ENCODE results near the gene DCANP1. TPM values are rescaled to one million over a fixed set of nuclear protein-coding genes. Genes with fewer than 3 reads are reported as not detected.

The DCANP1 gene
- total RNA-seq, 1 experiment from 2014 or later = not detected

DNA sequence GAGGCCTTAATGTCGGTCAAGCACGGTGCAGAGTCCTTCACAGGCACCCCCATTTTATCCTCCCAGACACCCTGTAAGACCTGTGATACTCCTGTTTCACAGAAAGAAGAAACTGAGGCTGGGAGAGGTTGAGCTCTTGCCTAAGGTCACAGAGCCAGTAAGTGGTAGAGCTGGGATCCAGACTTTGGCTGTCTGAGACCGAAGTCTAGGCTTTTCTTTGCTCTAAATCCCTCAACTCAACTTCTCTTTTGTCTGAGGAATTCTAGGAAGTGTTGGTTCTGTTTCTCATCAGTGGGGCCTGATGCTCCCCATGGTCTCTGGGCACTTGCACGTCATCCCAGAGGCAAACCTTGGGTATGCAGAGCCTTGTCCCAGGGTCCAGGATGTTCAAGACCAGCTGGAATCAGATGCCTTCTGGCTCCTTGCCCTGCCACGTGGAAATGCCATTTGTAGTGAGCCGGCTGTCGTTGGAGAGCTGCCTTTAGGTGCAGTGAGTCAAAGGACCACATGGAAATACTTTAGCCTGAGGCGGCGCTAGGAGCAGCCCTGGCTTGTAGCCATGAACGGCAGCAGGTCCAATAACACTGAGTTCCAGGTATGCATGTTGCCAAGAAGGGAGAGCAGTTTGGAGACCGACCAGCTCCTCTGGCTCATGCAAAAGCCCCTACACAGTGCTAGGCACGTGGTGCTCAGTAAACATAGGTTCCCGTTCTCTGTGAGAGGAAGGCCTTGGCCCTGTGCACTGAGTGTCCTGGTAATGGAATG, 9.2 kb downstream of the DCANP1 start (continued):
- no peak for TF ChIP-seq YY1 (IDR thresholded peaks at IDR 0.05; ENCODE audit: extremely low read depth, insufficient replicate concordance, low read depth, low read length)
- no peak for TF ChIP-seq SP1 (IDR thresholded peaks at IDR 0.05; ENCODE audit: low read depth)
- TF ChIP-seq, protein P1, sequence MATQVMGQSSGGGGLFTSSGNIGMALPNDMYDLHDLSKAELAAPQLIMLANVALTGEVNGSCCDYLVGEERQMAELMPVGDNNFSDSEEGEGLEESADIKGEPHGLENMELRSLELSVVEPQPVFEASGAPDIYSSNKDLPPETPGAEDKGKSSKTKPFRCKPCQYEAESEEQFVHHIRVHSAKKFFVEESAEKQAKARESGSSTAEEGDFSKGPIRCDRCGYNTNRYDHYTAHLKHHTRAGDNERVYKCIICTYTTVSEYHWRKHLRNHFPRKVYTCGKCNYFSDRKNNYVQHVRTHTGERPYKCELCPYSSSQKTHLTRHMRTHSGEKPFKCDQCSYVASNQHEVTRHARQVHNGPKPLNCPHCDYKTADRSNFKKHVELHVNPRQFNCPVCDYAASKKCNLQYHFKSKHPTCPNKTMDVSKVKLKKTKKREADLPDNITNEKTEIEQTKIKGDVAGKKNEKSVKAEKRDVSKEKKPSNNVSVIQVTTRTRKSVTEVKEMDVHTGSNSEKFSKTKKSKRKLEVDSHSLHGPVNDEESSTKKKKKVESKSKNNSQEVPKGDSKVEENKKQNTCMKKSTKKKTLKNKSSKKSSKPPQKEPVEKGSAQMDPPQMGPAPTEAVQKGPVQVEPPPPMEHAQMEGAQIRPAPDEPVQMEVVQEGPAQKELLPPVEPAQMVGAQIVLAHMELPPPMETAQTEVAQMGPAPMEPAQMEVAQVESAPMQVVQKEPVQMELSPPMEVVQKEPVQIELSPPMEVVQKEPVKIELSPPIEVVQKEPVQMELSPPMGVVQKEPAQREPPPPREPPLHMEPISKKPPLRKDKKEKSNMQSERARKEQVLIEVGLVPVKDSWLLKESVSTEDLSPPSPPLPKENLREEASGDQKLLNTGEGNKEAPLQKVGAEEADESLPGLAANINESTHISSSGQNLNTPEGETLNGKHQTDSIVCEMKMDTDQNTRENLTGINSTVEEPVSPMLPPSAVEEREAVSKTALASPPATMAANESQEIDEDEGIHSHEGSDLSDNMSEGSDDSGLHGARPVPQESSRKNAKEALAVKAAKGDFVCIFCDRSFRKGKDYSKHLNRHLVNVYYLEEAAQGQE (IDR thresholded peaks at IDR 0.05; ENCODE audit: low read depth) = no peak
- no peak for TF ChIP-seq SIN3A (IDR thresholded peaks at IDR 0.05; ENCODE audit: low read depth)

DNA sequence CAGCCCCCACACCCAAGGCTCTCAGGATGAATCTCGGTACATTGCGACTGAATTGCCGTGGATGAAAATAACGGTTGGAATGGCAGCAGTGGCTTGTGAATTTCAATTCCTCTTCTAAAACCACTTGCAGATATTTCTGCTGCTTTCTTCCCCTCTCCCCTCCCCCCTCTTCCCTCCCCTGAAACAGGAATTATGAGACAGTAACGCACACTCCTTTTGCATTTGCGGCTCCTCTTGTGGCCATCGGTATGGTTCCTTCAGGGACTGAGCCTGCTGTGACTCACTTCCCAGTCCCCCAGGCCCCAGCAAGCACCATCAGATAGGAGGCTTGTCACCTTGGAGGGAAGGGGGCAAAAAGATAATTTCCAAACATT, 9.7 kb downstream of the DCANP1 start:
- H3K9ac ChIP-seq (ENCODE audit: low read length) = no peak overlapping the region
- intact Hi-C loops (cut with micrococcal nuclease) = no loop called here
- ChIA-PET RAD21 (ENCODE audit: low non-redundant PET in 1 of 2, low total read pairs in 2 of 2, uncharacterized antibody in 2 of 2, unreplicated experiment in 2 of 2) (no interaction called here), POLR2A (no interaction called here), CTCF (interaction anchor here (1.8 to 2.1 kb wide), 3 partner anchors 12 to 25 kb away, joined by 12 to 17 read pairs (median 14); no protein-coding TSS in a partner anchor)
- ATAC-seq (peak; percentile 42), DNase-seq (ENCODE audit: low read depth, low spot score) (no peak)
- no peak overlapping the region for H3K27ac ChIP-seq (ENCODE audit: low read depth, low read length)
- H3K4me3 ChIP-seq (replicated peaks in 1 of 2; ENCODE audit: low read depth in 1 of 2, low read length in 2 of 2) = no peak overlapping the region
- no peaks in the 10 kb centered on the region for H3K9me2 ChIP-seq (ENCODE audit: insufficient read depth)
- no peaks in the 10 kb centered on the region for H4K20me1 ChIP-seq (ENCODE audit: insufficient read depth)
- peak overlapping the region; percentile 62 for H2AFZ ChIP-seq (ENCODE audit: low read depth, low read length, poor library complexity, severe bottlenecking)
- H3K79me2 ChIP-seq (ENCODE audit: insufficient read depth, low read length) = no peaks in the 10 kb centered on the region
- peaks cover 10 to 17% of the 10 kb centered on the region in 2 experiments; a peak in 3 of 4 replicates for H3K4me1 ChIP-seq (ENCODE audit: control insufficient read depth in 1 of 2, insufficient read depth in 2 of 2, low read length in 2 of 2)
- no peak overlapping the region for H3K4me2 ChIP-seq (ENCODE audit: low read length)
- H3K27me3 ChIP-seq (ENCODE audit: insufficient read depth, low read length) = no peaks in the 10 kb centered on the region
- BruUV-seq (replicated peaks) = no TSS peak
- H3K36me3 ChIP-seq (ENCODE audit: control insufficient read depth in 1 of 2, insufficient read depth in 2 of 2, low read length in 2 of 2) = no peaks in the 10 kb centered on the region
- no peaks in the 10 kb centered on the region for H3K9me3 ChIP-seq (ENCODE audit: control insufficient read depth in 1 of 2, insufficient read depth in 1 of 2, low read depth in 1 of 2, low read length in 2 of 2)
- TF ChIP-seq, protein P1 (IDR thresholded peaks at IDR 0.05; ENCODE audit: low read depth) = no peak
- TF ChIP-seq FOSL1 (IDR thresholded peaks at IDR 0.05; ENCODE audit: low read depth) (no peak), JUND (IDR thresholded peaks at IDR 0.05) (no peak), RAD21 (IDR thresholded peaks at IDR 0.05; ENCODE audit: low read depth) (no peak), CBX3 (IDR thresholded peaks at IDR 0.05; ENCODE audit: low read depth) (no peak), ZNF274 (IDR thresholded peaks at IDR 0.05; ENCODE audit: low read depth, low read length) (no peak), SRF (IDR thresholded peaks at IDR 0.05; ENCODE audit: low read depth) (no peak), EGR1 (IDR thresholded peaks at IDR 0.05; ENCODE audit: low read depth) (no peak), POLR2A (IDR thresholded peaks at IDR 0.05; ENCODE audit: borderline replicate concordance, extremely low read depth, insufficient read depth, insufficient read length) (no peak), SIN3A (IDR thresholded peaks at IDR 0.05; ENCODE audit: low read depth) (no peak), ZFX (IDR thresholded peaks at IDR 0.05) (no peak), EZH2phosphoT487 (IDR thresholded peaks at IDR 0.05; ENCODE audit: borderline replicate concordance) (no peak), POLR2AphosphoS5 (IDR thresholded peaks at IDR 0.05; ENCODE audit: low read depth, low read length) (no peak), TCF7L2 (IDR thresholded peaks at IDR 0.05; ENCODE audit: borderline replicate concordance, extremely low read depth, insufficient read depth, insufficient read length) (no peak), CEBPB (IDR thresholded peaks at IDR 0.05; ENCODE audit: low read depth) (no peak)
- TF ChIP-seq, protein P2, sequence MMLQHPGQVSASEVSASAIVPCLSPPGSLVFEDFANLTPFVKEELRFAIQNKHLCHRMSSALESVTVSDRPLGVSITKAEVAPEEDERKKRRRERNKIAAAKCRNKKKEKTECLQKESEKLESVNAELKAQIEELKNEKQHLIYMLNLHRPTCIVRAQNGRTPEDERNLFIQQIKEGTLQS (IDR thresholded peaks at IDR 0.05) = no peak
- TF ChIP-seq, protein P3, sequence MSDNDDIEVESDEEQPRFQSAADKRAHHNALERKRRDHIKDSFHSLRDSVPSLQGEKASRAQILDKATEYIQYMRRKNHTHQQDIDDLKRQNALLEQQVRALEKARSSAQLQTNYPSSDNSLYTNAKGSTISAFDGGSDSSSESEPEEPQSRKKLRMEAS (IDR thresholded peaks at IDR 0.05) = no peak
